Lung (tissue), 12 donors: ENCODE measurements around the gene HMGXB3. TPM values are rescaled to one million over a fixed set of nuclear protein-coding genes. Genes with fewer than 3 reads are reported as not detected.
A peak's percentile ranks its signal among the peaks of the same experiment; 100 is the strongest.

ENCODE experiments used
- ATAC-seq: fragments of 200-7000 bp; cut with Tn5 transposase; one replicate; pipeline ENCODE4 v1.9.1; 2020; ENCODE audit warnings: moderate number of reproducible peaks; ENCODE audit not compliant: insufficient read depth, low FRiP score
- DNase-seq, 3 donors: peaks; one replicate each; pipeline ENCODE4 v3.0.0-alpha.2; 2013 to 2017
- H3K27ac ChIP-seq, 2 donors: one replicate each; pipeline ENCODE4 v1.5.1; 2013; ENCODE audit warnings: mild to moderate bottlenecking in 2 of 2, moderate library complexity in 2 of 2, control low read depth in 1 of 2, inconsistent platforms in 1 of 2, low read depth in 1 of 2, low read length in 1 of 2
- H3K27me3 ChIP-seq, 3 donors: one replicate each; pipeline ENCODE4 v1.5.1; 2013; ENCODE audit warnings: low read length in 2 of 3; ENCODE audit not compliant: control insufficient read depth in 3 of 3, insufficient read depth in 3 of 3
- H3K36me3 ChIP-seq, 4 donors: one replicate each; pipeline ENCODE4 v1.5.1; 2013; ENCODE audit warnings: low read length in 4 of 4, mild to moderate bottlenecking in 1 of 4, moderate library complexity in 1 of 4; ENCODE audit not compliant: control insufficient read depth in 4 of 4, insufficient read depth in 4 of 4
- H3K4me1 ChIP-seq, 5 donors: one replicate each; pipeline ENCODE4 v1.5.1; 2013; ENCODE audit warnings: low read length in 5 of 5, mild to moderate bottlenecking in 2 of 5, moderate library complexity in 1 of 5; ENCODE audit not compliant: control insufficient read depth in 5 of 5, insufficient read depth in 5 of 5
- H3K4me3 ChIP-seq: one replicate; pipeline ENCODE4 v1.5.1; 2013; ENCODE audit warnings: mild to moderate bottlenecking, control low read depth, moderate library complexity
- H3K9ac ChIP-seq, 2 donors: one replicate each; pipeline ENCODE4 v1.5.1; 2013; ENCODE audit warnings: low read length in 2 of 2, control low read depth in 1 of 2; ENCODE audit not compliant: insufficient read depth in 1 of 2
- H3K9me3 ChIP-seq, 4 donors: one replicate each; pipeline ENCODE4 v1.5.1; 2013; ENCODE audit warnings: low read length in 3 of 4, mild to moderate bottlenecking in 1 of 4, moderate library complexity in 1 of 4; ENCODE audit not compliant: control insufficient read depth in 4 of 4, insufficient read depth in 3 of 4
- WGBS, 2 donors: extraction: QIAGEN DNeasy Blood & Tissue Kit; methylation state at CpG; one replicate each; pipeline ENCODE4 v1.1.7; 2013; 5-methylcytosine and 5-hydroxymethylcytosine counted together
- polyA plus RNA-seq, 2 donors: library from polyadenylated mRNA; stranded (reverse); fragments of 200-250 nt; gene quantifications; one replicate each; pipeline ENCODE4 v1.2.1, GENCODE V29; 2013
- total RNA-seq, 2 donors: library from RNA; depleted of rRNA in 1 of 2; stranded (reverse); fragments of >200 nt in 1 of 2; gene quantifications; one replicate each; pipeline ENCODE4 v1.2.1, GENCODE V29; 2014 to 2021
- TF ChIP-seq, protein P1 (sequence below): IDR thresholded peaks from 2 replicates; pipeline ENCODE4 v1.5.1; 2012; ENCODE audit warnings: mild to moderate bottlenecking; ENCODE audit errors: control extremely low read depth, extremely low read depth
- donor health status: control.
- donor health status: control.
- donor health status: Bipolar disorder and iron deficiency.
- donor health status: healthy.
- donor health status: DM: yes; HTN: yes; CAD: no.

The HMGXB3 gene
- total and polyA plus RNA-seq, 4 donors: 22.3 to 42.3 (median 30.8) TPM

DNA sequence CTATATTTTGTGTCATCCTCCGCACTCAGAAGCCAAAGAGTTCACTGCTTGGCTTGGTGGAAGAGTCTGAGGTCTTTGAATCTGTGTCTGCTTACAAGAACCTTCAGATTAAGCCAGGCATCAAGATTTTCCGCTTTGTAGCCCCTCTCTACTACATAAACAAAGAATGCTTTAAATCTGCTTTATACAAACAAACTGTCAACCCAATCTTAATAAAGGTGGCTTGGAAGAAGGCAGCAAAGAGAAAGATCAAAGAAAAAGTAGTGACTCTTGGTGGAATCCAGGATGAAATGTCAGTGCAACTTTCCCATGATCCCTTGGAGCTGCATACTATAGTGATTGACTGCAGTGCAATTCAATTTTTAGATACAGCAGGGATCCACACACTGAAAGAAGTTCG is 19.3 kb upstream of the HMGXB3 start:
- Histone ChIP-seq H3K9me3 (no peaks in the 10 kb centered on the region), H3K9ac (no peak overlapping the region), H3K4me1 (no peaks in the 10 kb centered on the region), H3K36me3 (peaks cover 12 to 26% (median 17%) of the 10 kb centered on the region in 4 donors), H3K27me3 (no peaks in the 10 kb centered on the region), H3K27ac (no peak overlapping the region), H3K4me3 (no peak overlapping the region)
- 86% methylated on average over 3 of the region's 3 CpGs for WGBS, 2 donors
- TF ChIP-seq, protein P1, sequence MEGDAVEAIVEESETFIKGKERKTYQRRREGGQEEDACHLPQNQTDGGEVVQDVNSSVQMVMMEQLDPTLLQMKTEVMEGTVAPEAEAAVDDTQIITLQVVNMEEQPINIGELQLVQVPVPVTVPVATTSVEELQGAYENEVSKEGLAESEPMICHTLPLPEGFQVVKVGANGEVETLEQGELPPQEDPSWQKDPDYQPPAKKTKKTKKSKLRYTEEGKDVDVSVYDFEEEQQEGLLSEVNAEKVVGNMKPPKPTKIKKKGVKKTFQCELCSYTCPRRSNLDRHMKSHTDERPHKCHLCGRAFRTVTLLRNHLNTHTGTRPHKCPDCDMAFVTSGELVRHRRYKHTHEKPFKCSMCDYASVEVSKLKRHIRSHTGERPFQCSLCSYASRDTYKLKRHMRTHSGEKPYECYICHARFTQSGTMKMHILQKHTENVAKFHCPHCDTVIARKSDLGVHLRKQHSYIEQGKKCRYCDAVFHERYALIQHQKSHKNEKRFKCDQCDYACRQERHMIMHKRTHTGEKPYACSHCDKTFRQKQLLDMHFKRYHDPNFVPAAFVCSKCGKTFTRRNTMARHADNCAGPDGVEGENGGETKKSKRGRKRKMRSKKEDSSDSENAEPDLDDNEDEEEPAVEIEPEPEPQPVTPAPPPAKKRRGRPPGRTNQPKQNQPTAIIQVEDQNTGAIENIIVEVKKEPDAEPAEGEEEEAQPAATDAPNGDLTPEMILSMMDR: no peak
- ATAC-seq: no peak
- peak in 1 of 3 donors; percentile 15 for DNase-seq

DNA sequence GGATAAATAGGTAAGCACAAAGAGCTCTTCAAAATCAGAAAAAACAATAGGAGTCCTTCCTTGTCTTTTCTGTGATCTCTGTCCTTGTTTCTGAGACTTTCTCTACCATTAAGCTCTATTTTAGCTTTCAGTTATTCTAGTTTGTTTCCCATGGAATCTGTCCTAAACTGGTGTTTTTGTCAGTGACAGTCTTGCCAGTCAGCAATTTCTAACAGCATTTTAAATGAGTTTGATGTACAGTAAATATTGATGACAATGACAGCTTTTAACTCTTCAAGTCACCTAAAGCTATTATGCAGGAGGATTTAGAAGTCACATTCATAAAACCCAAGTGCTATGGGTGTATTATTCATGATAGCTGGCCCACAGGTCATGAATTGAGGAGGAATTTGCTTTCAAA is 18.0 kb upstream of the HMGXB3 start:
- ATAC-seq (no peak), DNase-seq (no peak)
- H3K9ac ChIP-seq: no peak overlapping the region
- H3K4me1 ChIP-seq: no peaks in the 10 kb centered on the region
- H3K4me3 ChIP-seq: no peak overlapping the region
- TF ChIP-seq, protein P1: no peak
- H3K27ac ChIP-seq: no peak overlapping the region
- H3K9me3 ChIP-seq: no peaks in the 10 kb centered on the region
- H3K36me3 ChIP-seq: peaks cover 12 to 26% (median 17%) of the 10 kb centered on the region in 4 donors
- no peaks in the 10 kb centered on the region for H3K27me3 ChIP-seq

DNA sequence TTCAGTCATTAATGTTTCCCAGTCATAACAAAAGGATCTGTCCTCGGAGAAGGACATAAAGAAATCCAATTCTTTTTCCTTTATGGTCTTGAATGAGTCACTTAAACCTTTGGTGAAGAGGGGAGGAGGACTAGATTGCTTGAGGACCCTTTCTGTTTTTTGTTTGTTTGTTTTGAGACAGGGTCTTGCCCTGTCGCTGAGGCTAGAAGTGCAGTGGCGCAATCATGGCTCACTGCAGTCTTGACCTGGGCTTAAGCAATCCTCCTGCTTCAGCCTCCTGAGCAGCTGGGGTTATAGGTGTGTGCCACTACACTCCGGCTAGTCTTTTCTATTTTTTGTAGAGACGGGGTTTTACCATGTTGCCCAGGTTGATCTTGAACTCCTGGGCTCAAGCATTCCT is 12.4 kb upstream of the HMGXB3 start:
- 70 to 77% methylated on average over 5 of the region's 5 CpGs for WGBS, 2 donors
- TF ChIP-seq, protein P1: no peak
- Histone ChIP-seq H3K9ac (no peak overlapping the region), H3K4me1 (no peaks in the 10 kb centered on the region), H3K27me3 (no peaks in the 10 kb centered on the region), H3K4me3 (no peak overlapping the region), H3K9me3 (no peaks in the 10 kb centered on the region), H3K36me3 (peaks cover 0 to 4% (median 1%) of the 10 kb centered on the region in 4 donors), H3K27ac (no peak overlapping the region)
- ATAC-seq: no peak
- DNase-seq: no peak
